Upper lobe of left lung (tissue), 4 donors: ENCODE results near the gene SNX1.

Source experiments
- EP300 ChIP-seq, 4 donors: sonication (generic); formaldehyde crosslinking; IDR thresholded peaks; one replicate each; pipeline ENCODE4 v1.5.1; 2017; ENCODE audit warnings: antibody characterized with exemption in 4 of 4, control low read depth in 2 of 4
- POLR2A ChIP-seq, 4 donors: fragments of 450-650 bp; IDR thresholded peaks; one replicate each; pipeline ENCODE4 v1.5.1; 2016 to 2017; ENCODE audit warnings: antibody characterized with exemption in 4 of 4, mild to moderate bottlenecking in 2 of 4
- POLR2AphosphoS5 ChIP-seq, 2 donors: sonication (generic); formaldehyde crosslinking; IDR thresholded peaks; one replicate each; pipeline ENCODE4 v1.5.1; 2017; ENCODE audit warnings: antibody characterized with exemption in 2 of 2
- TF ChIP-seq, protein P1 (sequence below), 6 experiments: fragments of 450-650 bp in 4 of 6; fragments of 200-600 bp in 2 of 6; sonication (generic) in 2 of 6; IDR thresholded peaks; one replicate each; pipeline ENCODE4 v1.5.1; 2016 to 2019; ENCODE audit warnings: antibody characterized with exemption in 6 of 6

DNA sequence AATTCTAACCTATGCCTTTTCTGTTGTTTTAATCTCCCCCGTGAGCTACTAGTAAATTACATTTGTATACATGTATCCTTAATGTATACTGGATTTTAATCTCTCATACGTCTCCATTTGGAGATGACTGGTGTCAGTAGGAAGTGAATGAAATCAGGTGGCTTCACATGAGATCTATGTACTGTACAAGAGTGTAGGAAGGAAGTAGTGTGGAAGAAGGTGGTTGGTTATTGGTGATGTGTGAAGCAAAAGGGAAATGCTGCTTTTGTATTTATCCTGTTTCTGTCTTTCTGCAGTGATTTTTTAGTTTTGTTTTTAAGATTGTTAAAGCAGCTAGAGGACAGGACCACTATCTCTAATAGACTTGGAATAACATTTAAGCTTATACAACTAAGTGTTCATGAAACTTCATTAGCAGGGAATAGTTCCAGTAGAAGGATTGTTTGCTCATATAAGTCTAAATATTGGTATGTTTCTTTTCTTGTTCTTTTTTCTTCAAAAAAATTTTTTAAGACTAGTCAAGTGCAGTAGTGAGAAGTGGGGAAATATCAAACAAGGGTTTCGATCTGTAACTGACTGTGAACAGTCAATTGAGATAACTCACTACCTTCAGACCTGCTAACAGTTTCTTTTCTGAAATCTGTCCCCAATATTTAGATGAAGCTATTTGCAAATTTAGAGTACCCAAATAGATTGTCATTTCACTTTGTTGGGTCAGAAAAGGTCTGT is 15.3 kb downstream of the SNX1 start:
- TF ChIP-seq, protein P1, sequence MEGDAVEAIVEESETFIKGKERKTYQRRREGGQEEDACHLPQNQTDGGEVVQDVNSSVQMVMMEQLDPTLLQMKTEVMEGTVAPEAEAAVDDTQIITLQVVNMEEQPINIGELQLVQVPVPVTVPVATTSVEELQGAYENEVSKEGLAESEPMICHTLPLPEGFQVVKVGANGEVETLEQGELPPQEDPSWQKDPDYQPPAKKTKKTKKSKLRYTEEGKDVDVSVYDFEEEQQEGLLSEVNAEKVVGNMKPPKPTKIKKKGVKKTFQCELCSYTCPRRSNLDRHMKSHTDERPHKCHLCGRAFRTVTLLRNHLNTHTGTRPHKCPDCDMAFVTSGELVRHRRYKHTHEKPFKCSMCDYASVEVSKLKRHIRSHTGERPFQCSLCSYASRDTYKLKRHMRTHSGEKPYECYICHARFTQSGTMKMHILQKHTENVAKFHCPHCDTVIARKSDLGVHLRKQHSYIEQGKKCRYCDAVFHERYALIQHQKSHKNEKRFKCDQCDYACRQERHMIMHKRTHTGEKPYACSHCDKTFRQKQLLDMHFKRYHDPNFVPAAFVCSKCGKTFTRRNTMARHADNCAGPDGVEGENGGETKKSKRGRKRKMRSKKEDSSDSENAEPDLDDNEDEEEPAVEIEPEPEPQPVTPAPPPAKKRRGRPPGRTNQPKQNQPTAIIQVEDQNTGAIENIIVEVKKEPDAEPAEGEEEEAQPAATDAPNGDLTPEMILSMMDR (IDR thresholded peaks at IDR 0.05) = no peak
- TF ChIP-seq POLR2A (IDR thresholded peaks at IDR 0.05) (no peak), EP300 (IDR thresholded peaks at IDR 0.05) (no peak), POLR2AphosphoS5 (IDR thresholded peaks at IDR 0.05) (no peak)
